ENCODE measurements around the gene TMEM209.
A peak's percentile ranks its signal among the peaks of the same experiment; 100 is the strongest.
"Not testable (repeated sequence)": the region's sequence is repeated elsewhere in the genome, so short reads cannot be mapped to it uniquely, and the experiment has no call there.

The TMEM209 gene

GRCh38 chr7:130147710-130148325, 57.4 kb downstream of the TMEM209 start:
- ATAC-seq (replicated peaks) = no peak
- Mint-ChIP-seq H3K4me1 (peaks cover 19 to 51% of the 10 kb centered on the region in 2 donors), H3K4me3 (no peak overlapping the region), H3K27ac (no peak overlapping the region), H3K27me3 (no peaks in the 10 kb centered on the region), H3K9me3 (peaks cover 0 to 3% of the 10 kb centered on the region in 2 donors), H3K36me3 (peaks cover 3 to 4% of the 10 kb centered on the region in 2 donors)
- no peak for DNase-seq

GRCh38 chr7:130146693-130147405, 58.4 kb downstream of the TMEM209 start:
- peaks cover 25 to 59% of the 10 kb centered on the region in 2 donors for H3K4me1 Mint-ChIP-seq
- DNase-seq (no peak), ATAC-seq (replicated peaks) (no peak)
- H3K27me3 Mint-ChIP-seq = no peaks in the 10 kb centered on the region
- peaks cover 3 to 4% of the 10 kb centered on the region in 2 donors for H3K36me3 Mint-ChIP-seq
- H3K9me3 Mint-ChIP-seq = peaks cover 0 to 3% of the 10 kb centered on the region in 2 donors
- H3K4me3 Mint-ChIP-seq = no peak overlapping the region
- no peak overlapping the region for H3K27ac Mint-ChIP-seq

GRCh38 chr7:130146142-130146541, 59.1 kb downstream of the TMEM209 start:
- H3K9me3 Mint-ChIP-seq; H3K36me3 Mint-ChIP-seq; DNase-seq; H3K4me3 Mint-ChIP-seq; H3K27ac Mint-ChIP-seq; H3K27me3 Mint-ChIP-seq; ATAC-seq (replicated peaks): not testable (repeated sequence)
- H3K4me1 Mint-ChIP-seq = peaks cover 28 to 66% of the 10 kb centered on the region in 2 donors

DNA sequence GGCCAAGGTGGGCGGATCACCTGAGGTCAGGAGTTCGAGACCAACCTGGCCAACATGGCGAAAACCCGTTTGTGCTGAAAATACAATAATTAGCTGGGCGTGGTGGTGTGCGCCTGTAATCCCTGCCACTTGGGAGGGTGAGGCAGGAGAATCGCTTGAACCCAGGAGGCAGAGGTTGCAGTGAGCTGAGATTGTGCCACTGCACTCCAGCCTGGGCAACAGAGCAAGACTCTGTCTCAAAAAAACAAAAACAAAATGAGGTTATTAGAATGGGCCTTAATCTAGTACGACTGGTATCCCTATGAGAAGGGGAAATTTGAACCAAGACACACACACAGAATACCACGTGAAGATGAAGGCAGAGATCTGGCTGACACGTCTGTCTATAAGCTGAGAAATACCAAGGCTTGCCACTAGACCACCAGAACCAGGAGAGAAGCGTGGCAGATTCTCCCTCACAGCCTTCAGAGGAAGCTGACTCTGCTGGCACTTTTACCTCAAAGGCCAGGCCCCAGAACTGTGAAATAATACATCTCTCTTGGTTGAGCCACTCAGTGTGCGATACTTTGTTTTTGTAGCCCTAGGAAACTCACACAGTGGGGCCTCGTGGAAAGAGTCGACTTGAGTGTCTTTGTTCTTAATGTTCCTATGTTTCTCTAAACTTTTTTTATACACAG, 59.6 kb downstream of the TMEM209 start:
- no peak overlapping the region for H3K4me3 Mint-ChIP-seq
- H3K4me1 Mint-ChIP-seq = peaks cover 31 to 69% of the 10 kb centered on the region in 2 donors
- DNase-seq (no peak), ATAC-seq (replicated peaks) (no peak)
- peaks cover 2 to 5% of the 10 kb centered on the region in 2 donors for H3K36me3 Mint-ChIP-seq
- H3K27me3 Mint-ChIP-seq = no peaks in the 10 kb centered on the region
- peak overlapping the region; percentile 11 for H3K27ac Mint-ChIP-seq
- H3K9me3 Mint-ChIP-seq = peaks cover 0 to 2% of the 10 kb centered on the region in 2 donors

- no peak overlapping the region for H3K27ac Mint-ChIP-seq
- H3K4me1 Mint-ChIP-seq = peaks cover 31 to 67% of the 10 kb centered on the region in 2 donors
- no peak for DNase-seq
- no peak overlapping the region for H3K4me3 Mint-ChIP-seq
- ATAC-seq (replicated peaks) = no peak
- no peaks in the 10 kb centered on the region for H3K27me3 Mint-ChIP-seq
- no peaks in the 10 kb centered on the region for H3K9me3 Mint-ChIP-seq
- peaks cover 4 to 9% of the 10 kb centered on the region in 2 donors for H3K36me3 Mint-ChIP-seq
These were observed 60.7 kb downstream of the TMEM209 start for GRCh38 chr7:130144312-130145171.

DNA sequence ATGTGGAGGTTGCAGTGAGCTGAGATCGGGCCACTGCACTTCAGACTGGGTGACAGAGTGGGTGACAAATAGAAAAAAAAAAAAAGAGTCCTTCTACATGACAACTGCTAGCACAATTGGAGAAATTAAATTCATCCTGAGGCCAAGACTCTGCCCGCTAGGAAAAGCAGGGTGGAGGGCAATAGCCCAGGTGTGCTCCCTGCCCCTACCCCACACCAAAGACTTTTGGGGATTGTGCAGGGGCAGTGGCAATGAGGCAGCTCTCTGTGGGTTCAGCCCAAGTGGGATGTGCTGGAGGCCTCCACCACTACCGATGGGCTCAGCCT, 61.3 kb downstream of the TMEM209 start:
- peaks cover 8 to 15% of the 10 kb centered on the region in 2 donors for H3K36me3 Mint-ChIP-seq
- H3K4me1 Mint-ChIP-seq = peaks cover 30 to 64% of the 10 kb centered on the region in 2 donors
- no peak overlapping the region for H3K27ac Mint-ChIP-seq
- DNase-seq = no peak
- ATAC-seq (replicated peaks) = no peak
- no peaks in the 10 kb centered on the region for H3K9me3 Mint-ChIP-seq
- no peak overlapping the region for H3K4me3 Mint-ChIP-seq
- H3K27me3 Mint-ChIP-seq = no peaks in the 10 kb centered on the region

GRCh38 chr7:130143334-130143732, 61.9 kb downstream of the TMEM209 start:
- DNase-seq = no peak
- no peak overlapping the region for H3K27ac Mint-ChIP-seq
- peaks cover 29 to 61% of the 10 kb centered on the region in 2 donors for H3K4me1 Mint-ChIP-seq
- no peaks in the 10 kb centered on the region for H3K27me3 Mint-ChIP-seq
- H3K9me3 Mint-ChIP-seq = no peaks in the 10 kb centered on the region
- H3K36me3 Mint-ChIP-seq = peaks cover 8 to 16% of the 10 kb centered on the region in 2 donors
- no peak overlapping the region for H3K4me3 Mint-ChIP-seq
- no peak for ATAC-seq (replicated peaks)

- DNase-seq (no peak), ATAC-seq (replicated peaks) (no peak)
- Mint-ChIP-seq H3K9me3 (no peaks in the 10 kb centered on the region), H3K27me3 (no peaks in the 10 kb centered on the region), H3K4me1 (peaks cover 24 to 56% of the 10 kb centered on the region in 2 donors), H3K36me3 (peaks cover 11 to 20% of the 10 kb centered on the region in 2 donors), H3K27ac (peak overlapping the region; percentile 45), H3K4me3 (peak overlapping the region in 1 of 2 donors; percentile 4)
These were observed 62.4 kb downstream of the TMEM209 start for GRCh38 chr7:130142654-130143333.

DNA sequence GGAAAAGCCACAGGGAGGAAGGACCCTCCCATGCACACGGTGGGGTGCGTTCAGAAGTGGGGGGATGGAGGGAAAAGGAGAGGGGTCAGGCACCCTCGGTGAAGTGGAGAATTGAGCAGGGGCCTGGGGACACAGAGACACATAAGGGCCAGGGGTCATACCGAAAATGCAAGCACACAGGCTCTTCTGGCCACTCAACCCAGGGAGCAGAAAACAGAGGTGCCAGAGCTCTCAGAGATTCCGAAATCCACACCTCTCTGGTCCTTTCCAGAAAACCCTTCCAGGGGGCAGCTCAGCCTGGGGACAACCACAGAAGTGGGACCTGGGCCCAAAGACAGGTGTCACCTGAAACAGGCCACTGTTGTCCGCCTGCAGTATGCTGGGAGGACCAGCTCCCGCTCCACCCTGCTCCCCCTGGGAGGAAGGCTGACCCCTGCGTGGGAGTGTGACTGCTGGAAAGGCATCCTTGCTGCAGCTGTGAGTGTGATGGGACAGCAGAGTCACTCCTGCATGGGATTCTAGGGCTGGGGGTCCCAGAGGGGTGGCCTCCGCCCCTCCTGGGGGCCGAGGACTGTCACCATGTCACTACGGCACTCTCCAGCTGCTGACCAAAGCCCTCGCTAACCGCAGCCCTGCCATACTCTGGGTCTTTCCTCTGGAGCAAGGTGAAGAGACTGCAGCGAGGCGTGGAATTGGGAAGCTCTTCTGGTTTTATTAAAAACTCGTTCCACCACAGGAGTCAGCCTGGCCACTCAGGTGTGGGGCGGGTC, 63.1 kb downstream of the TMEM209 start:
- peaks cover 24 to 51% of the 10 kb centered on the region in 2 donors for H3K4me1 Mint-ChIP-seq
- no peaks in the 10 kb centered on the region for H3K27me3 Mint-ChIP-seq
- peak overlapping the region; percentile 82 to 85 for H3K4me3 Mint-ChIP-seq
- DNase-seq = no peak
- H3K27ac Mint-ChIP-seq = peak overlapping the region; percentile 90
- ATAC-seq (replicated peaks) = no peak
- peaks cover 11 to 22% of the 10 kb centered on the region in 2 donors for H3K36me3 Mint-ChIP-seq
- H3K9me3 Mint-ChIP-seq = no peaks in the 10 kb centered on the region

DNA sequence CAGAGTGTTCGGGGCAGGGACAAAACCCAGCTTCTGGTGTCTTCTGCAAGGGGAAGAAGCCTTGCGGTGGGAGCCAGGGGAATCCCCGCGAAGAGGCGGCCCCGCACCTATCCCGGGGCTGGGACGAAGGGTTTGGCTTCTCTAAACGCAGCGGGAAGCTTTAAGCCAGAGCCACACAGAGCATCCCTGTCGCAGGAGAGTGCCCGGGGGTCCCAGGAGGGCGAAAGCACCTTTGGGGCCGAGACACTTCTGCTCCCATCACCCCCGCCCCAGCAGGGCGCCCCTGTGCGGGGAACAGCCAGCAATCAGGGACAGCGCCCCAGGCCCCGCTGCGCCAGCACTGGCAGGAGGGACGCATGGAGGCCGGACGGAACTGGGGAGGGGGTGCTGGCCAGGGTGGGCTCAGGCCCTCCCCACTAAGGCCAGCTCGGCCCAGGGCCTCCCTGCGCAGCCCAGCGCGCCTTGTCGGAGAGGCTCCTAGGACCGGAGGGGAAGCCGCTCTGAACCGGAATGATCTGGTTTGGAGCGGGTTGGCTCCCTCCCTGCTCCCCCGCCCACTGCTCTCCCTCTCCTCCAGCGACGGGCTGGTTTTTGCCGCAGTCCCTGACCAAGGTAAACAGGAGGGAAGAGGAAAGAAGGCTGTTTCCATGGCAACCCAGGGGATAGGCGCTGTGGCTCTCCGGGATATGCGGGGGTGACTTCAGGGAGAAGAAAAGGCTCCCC, 63.9 kb downstream of the TMEM209 start:
- Mint-ChIP-seq H3K4me3 (peak overlapping the region; percentile 82 to 85), H3K36me3 (peaks cover 15 to 25% of the 10 kb centered on the region in 2 donors), H3K27ac (peak overlapping the region; percentile 90), H3K4me1 (peaks cover 24 to 51% of the 10 kb centered on the region in 2 donors), H3K9me3 (no peaks in the 10 kb centered on the region), H3K27me3 (no peaks in the 10 kb centered on the region)
- ATAC-seq (replicated peaks) (peak; percentile 77 to 79), DNase-seq (no peak)

DNA sequence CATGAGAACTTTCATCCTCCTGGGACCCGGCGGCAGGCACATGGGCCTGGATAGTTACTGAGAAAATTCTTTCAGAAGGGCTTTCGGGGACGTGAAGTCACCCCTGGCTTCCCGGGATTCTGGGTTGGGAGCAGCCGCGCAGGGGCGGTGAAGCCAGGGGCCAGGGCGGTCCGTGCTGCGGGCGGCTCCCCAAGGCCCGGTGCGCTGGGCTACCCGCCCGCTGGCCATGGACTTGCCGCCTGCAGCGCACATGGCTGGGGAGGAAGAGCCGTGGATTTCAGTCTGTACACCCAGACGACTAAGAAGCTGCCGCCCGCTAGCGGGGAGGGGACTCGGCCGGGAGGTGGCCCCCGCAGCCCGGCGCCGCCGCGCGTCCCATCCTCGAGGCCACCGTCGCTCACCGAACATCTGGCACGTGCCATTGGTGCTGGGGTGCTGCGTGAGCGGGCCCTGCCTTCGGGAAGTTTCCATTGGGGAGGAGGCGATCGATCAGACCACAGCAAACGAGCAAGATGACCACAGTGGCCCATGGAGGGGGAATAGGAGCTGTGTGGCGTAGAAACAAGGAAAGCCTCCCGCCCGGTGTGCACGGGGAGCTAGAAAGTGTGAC, 64.5 kb downstream of the TMEM209 start:
- peaks cover 24 to 51% of the 10 kb centered on the region in 2 donors for H3K4me1 Mint-ChIP-seq
- peak overlapping the region; percentile 90 for H3K27ac Mint-ChIP-seq
- H3K27me3 Mint-ChIP-seq = no peaks in the 10 kb centered on the region
- peak overlapping the region; percentile 82 to 85 for H3K4me3 Mint-ChIP-seq
- H3K36me3 Mint-ChIP-seq = peaks cover 22 to 32% of the 10 kb centered on the region in 2 donors
- ATAC-seq (replicated peaks) (no peak), DNase-seq (no peak)
- no peaks in the 10 kb centered on the region for H3K9me3 Mint-ChIP-seq

DNA sequence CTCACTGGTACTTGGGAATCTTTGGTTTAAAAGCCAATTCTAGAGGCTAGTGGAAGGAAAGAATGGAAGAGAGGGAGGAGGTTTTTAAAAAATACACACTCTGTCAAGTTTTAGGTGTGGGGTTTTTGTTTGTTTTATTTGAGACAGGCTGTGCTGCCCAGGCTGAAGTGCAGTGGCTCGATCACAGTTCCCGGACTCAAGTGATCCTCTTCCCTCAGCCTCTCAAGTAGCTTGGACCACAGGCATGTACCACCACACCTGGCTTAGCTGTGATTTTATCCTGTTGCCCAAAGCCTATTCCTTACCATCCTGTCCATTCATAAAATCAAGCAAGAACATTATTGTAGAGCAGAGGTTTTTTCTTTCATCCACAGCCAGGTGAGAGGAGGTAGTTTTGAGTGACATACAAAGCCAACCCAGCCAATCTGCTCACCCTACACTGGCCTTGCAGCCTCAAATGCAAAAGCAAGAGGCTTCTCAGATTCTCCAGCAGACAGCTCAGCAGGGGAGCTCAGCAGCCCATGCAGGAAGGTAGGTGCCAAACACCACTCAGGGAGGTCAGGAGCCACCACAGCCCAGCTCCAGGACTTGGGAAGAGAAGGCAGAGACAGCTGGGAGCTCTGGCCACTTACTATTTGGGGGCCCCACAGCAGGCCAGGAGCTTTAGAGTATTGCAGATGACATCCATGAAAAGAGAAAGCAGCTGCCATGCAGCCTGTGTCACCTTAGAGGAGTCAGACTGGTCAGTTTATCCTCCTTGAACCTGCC, 65.8 kb downstream of the TMEM209 start:
- ATAC-seq (replicated peaks) (no peak), DNase-seq (no peak)
- Mint-ChIP-seq H3K4me1 (peaks cover 27 to 50% of the 10 kb centered on the region in 2 donors), H3K27ac (peak overlapping the region; percentile 67), H3K4me3 (no peak overlapping the region), H3K27me3 (no peaks in the 10 kb centered on the region), H3K36me3 (peaks cover 27 to 36% of the 10 kb centered on the region in 2 donors), H3K9me3 (no peaks in the 10 kb centered on the region)

All from stimulated activated naive B cell treated with anti-CD40 and anti-IgM and Interleukin-4, amounts not matched to agents 10 μg/mL and 1 μg/mL and 100 μg/mL, for 72 hours (primary cell).